Heart left ventricle (tissue), 16 donors: Measurements from ENCODE around the gene VWA5B1. TPM values are rescaled to one million over a fixed set of nuclear protein-coding genes. Genes with fewer than 3 reads are reported as not detected.
A peak's percentile ranks its signal among the peaks of the same experiment; 100 is the strongest.

Experiments used
- ATAC-seq, 4 donors: fragments of 200-7000 bp; cut with Tn5 transposase; one replicate each; pipeline ENCODE4 v1.9.1; 2020 to 2022; ENCODE audit warnings: moderate library complexity in 4 of 4, mild to moderate bottlenecking in 3 of 4, moderate number of reproducible peaks in 1 of 4
- DNase-seq, 5 donors: peaks; one replicate each; pipeline ENCODE4 v3.0.0-alpha.2; 2020
- H3K27ac ChIP-seq, 12 donors: fragments of 200-600 bp; sonication (generic) in 4 of 12; one replicate each; pipeline versions ENCODE4 v1.5.0 to v1.8.0; 2016 to 2022; ENCODE audit warnings: mild to moderate bottlenecking in 2 of 12
- H3K27me3 ChIP-seq, 9 donors: fragments of 200-600 bp; sonication (generic) in 2 of 9; one replicate each; pipeline versions ENCODE4 v1.5.1 to v1.8.0; 2016 to 2022; ENCODE audit warnings: mild to moderate bottlenecking in 3 of 9
- H3K36me3 ChIP-seq, 9 donors: fragments of 200-600 bp; sonication (generic) in 2 of 9; one replicate each; pipeline versions ENCODE4 v1.5.0 to v1.8.0; 2018 to 2022; ENCODE audit warnings: mild to moderate bottlenecking in 2 of 9
- H3K4me1 ChIP-seq, 12 donors: fragments of 200-600 bp; sonication (generic) in 4 of 12; one replicate each; pipeline versions ENCODE4 v1.5.0 to v1.8.0; 2016 to 2022; ENCODE audit warnings: mild to moderate bottlenecking in 3 of 12
- H3K4me3 ChIP-seq, 12 donors: fragments of 200-600 bp; sonication (generic) in 4 of 12; one replicate each; pipeline versions ENCODE4 v1.5.0 to v1.8.0; 2017 to 2022; ENCODE audit warnings: mild to moderate bottlenecking in 9 of 12, moderate library complexity in 4 of 12
- H3K9me3 ChIP-seq, 12 donors: fragments of 200-600 bp; sonication (generic) in 4 of 12; one replicate each; pipeline versions ENCODE4 v1.5.0 to v1.8.0; 2016 to 2022; ENCODE audit warnings: mild to moderate bottlenecking in 1 of 12
- POLR2A ChIP-seq, 2 donors: fragments of 450-650 bp; IDR thresholded peaks; one replicate each; pipeline ENCODE4 v1.6.1; 2017; ENCODE audit warnings: antibody characterized with exemption in 2 of 2, mild to moderate bottlenecking in 2 of 2, moderate library complexity in 2 of 2
- WGBS, 4 donors: extraction: QIAGEN DNeasy Blood & Tissue Kit in 2 of 4; methylation state at CpG; one replicate each; pipeline versions ENCODE4 v1.1.5 to v1.1.7; 2013 to 2018; 5-methylcytosine and 5-hydroxymethylcytosine counted together
- intact Hi-C, 10 donors: fragments of 100-400 bp; cut with DNase I; formaldehyde crosslinking; loops; one replicate each; pipeline versions ENCODE4 v1.11.1 to v1.14.2; 2022
- polyA plus RNA-seq, 2 donors: library from polyadenylated mRNA; stranded (reverse); fragments of 200-250 nt; gene quantifications; one replicate each; pipeline ENCODE4 v1.2.3, GENCODE V29; 2013
- total RNA-seq, 9 donors: library from RNA; depleted of rRNA in 2 of 9; stranded (reverse); fragments of >200 nt in 2 of 9; fragmentation: NEBNext Ultra II Directional in 3 of 9; extraction: Animal tissue kit (Norgen Biotek cat#: 25700) in 3 of 9; gene quantifications; one replicate each; pipeline versions ENCODE4 v1.1.0 to v1.2.4, GENCODE V29; 2016 to 2023
- TF ChIP-seq, protein P1 (sequence below), 12 donors: fragments of 200-600 bp; sonication (generic) in 4 of 12; IDR thresholded peaks; one replicate each; pipeline versions ENCODE4 v1.5.0 to v1.8.0; 2018 to 2022; ENCODE audit warnings: antibody characterized with exemption in 12 of 12, mild to moderate bottlenecking in 5 of 12
- donor health status: ischemic (EF 13 %, LVEDD 7.1; RV severe dilation, severe dysfunction).
- donor health status: healthy with polysubstance abuse.
- donor health status: DM: no; HTN: yes; CAD: no.
- donor health status: DM: no; HTN: no; CAD: no.
- donor health status: ischemic (EF 25% LVEDD 6.9; RV normal size, moderate dysfunction).
- donor health status: ischemic (EF 25% LVEDD 5.7; RV mildly dilated, moderate dysfunction).
- donor health status: healthy.
- donor health status: DM: yes; HTN: yes; CAD: no.
- donor health status: ischemic (EF 35%, LVEDD 5.7; RV mildly dilated, moderate dysfunction).
- donor health status: nonischemic (EF 11% LVEDD 7.7; RV severe dilation, severe dysfunction).
- donor health status: DM: yes; HTN: yes; CAD: no.
- donor health status: PGD.
- donor health status: ischemic (EF 29% LVEDD 5.4; RV normal size, mild dysfunction).
- donor health status: nonischemic (EF 23%, LVEDD 6.1; RV moderate dilation, normal function).

Gene VWA5B1
- total and polyA plus RNA-seq, 11 donors, result 0.04 to 0.88 (median 0.12) TPM; not detected in 4

DNA sequence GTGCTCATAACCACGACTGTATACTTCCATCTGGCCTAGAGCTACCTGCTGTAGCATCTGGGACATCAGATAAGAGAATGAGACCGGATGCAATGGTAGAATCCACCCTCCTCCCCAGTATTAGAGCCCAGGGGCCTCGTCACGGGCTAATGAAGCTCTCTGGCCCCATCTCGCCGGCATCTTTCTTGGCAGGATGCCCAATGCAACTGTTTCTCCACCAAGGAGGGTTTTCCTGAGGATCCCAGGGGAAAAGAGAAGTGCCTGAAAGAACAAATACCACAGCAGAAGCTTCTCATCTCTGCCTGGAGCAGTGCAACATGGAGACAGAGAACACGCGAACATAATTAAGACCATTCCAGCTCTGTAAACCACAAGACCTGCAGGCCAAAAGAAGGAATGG is 80.0 kb downstream of the VWA5B1 start:
- Histone ChIP-seq H3K36me3 (no peaks in the 10 kb centered on the region), H3K27me3 (peaks cover 8 to 73% (median 26%) of the 10 kb centered on the region in 9 donors), H3K9me3 (no peaks in the 10 kb centered on the region), H3K4me3 (no peak overlapping the region), H3K27ac (no peak overlapping the region), H3K4me1 (peaks cover 0 to 18% (median 5%) of the 10 kb centered on the region in 12 donors)
- ATAC-seq (no peak), DNase-seq (peak in 1 of 5 donors; percentile 18)
- TF ChIP-seq, protein P1, sequence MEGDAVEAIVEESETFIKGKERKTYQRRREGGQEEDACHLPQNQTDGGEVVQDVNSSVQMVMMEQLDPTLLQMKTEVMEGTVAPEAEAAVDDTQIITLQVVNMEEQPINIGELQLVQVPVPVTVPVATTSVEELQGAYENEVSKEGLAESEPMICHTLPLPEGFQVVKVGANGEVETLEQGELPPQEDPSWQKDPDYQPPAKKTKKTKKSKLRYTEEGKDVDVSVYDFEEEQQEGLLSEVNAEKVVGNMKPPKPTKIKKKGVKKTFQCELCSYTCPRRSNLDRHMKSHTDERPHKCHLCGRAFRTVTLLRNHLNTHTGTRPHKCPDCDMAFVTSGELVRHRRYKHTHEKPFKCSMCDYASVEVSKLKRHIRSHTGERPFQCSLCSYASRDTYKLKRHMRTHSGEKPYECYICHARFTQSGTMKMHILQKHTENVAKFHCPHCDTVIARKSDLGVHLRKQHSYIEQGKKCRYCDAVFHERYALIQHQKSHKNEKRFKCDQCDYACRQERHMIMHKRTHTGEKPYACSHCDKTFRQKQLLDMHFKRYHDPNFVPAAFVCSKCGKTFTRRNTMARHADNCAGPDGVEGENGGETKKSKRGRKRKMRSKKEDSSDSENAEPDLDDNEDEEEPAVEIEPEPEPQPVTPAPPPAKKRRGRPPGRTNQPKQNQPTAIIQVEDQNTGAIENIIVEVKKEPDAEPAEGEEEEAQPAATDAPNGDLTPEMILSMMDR (IDR thresholded peaks at IDR 0.05), result no peak
- TF ChIP-seq POLR2A (IDR thresholded peaks at IDR 0.05), result no peak
- 48 to 53% (median 50%) methylated on average over 8 of the region's 8 CpGs for WGBS, 4 donors
- intact Hi-C loops, result loop anchor here in 1 of 10 donors (5.0 kb wide), 1 partner anchor 143 kb away; no protein-coding TSS in a partner anchor

DNA sequence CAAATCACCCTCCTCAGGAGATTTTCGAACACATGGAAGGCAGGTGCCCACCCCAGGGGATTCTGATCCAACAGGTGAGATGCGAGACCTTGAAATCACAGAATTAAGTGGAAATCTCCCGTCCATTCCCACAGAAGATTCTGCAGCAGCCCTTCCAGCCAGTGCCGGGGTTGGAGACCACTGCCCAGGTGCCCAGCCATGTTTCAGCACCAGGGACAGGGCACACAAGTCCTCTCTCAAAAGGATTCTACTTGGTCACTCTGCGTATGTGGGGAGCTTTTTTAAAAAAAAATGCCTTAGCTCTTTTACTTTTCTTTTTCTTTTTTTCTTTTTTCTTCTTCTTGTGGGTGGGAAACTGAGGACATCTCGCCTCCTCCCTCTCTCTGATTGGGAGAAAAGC is 80.7 kb downstream of the VWA5B1 start:
- intact Hi-C loops, result loop anchor here in 1 of 10 donors (5.0 kb wide), 1 partner anchor 144 kb away; no protein-coding TSS in a partner anchor
- peak in 1 of 5 donors; percentile 17 for DNase-seq
- H3K27me3 ChIP-seq, result peaks cover 6 to 73% (median 23%) of the 10 kb centered on the region in 9 donors
- H3K4me1 ChIP-seq, result peaks cover 0 to 13% (median 4%) of the 10 kb centered on the region in 12 donors
- H3K27ac ChIP-seq, result no peak overlapping the region
- WGBS, 4 donors, result 22 to 39% (median 32%) methylated on average over 6 of the region's 6 CpGs
- H3K4me3 ChIP-seq, result no peak overlapping the region
- H3K36me3 ChIP-seq, result no peaks in the 10 kb centered on the region
- no peaks in the 10 kb centered on the region for H3K9me3 ChIP-seq
- ATAC-seq, result no peak
- no peak for TF ChIP-seq POLR2A (IDR thresholded peaks at IDR 0.05)
- TF ChIP-seq, protein P1 (IDR thresholded peaks at IDR 0.05), result no peak

DNA sequence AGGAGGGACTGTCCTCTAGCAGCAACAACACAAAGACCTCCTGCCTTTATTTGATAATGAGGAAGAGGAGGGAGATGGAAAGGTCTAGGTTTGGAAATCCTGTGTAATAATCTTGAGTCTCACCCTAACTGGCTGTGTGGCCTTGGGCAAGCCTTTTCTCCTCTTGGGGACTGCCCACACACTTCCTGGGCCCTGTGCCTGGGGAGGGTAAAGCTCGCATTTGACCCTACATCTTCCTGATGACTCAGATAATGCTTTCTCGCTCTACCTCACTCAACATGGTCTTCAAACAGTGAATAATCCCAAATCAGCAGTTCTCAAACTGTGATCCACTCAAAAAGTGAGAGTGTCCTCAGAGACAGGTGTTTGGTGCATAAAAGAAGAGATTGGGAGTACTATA is 81.2 kb downstream of the VWA5B1 start:
- Histone ChIP-seq H3K27ac (no peak overlapping the region), H3K4me3 (no peak overlapping the region), H3K27me3 (peaks cover 2 to 73% (median 18%) of the 10 kb centered on the region in 9 donors), H3K4me1 (peaks cover 0 to 8% (median under 1%) of the 10 kb centered on the region in 12 donors), H3K9me3 (no peaks in the 10 kb centered on the region), H3K36me3 (no peaks in the 10 kb centered on the region)
- TF ChIP-seq POLR2A (IDR thresholded peaks at IDR 0.05), result no peak
- TF ChIP-seq, protein P1 (IDR thresholded peaks at IDR 0.05), result no peak
- intact Hi-C loops, result loop anchor here in 1 of 10 donors (5.0 kb wide), 1 partner anchor 145 kb away; no protein-coding TSS in a partner anchor
- ATAC-seq (no peak), DNase-seq (no peak)
- 25 to 68% (median 42%) methylated on average over 2 of the region's 2 CpGs for WGBS, 4 donors

DNA sequence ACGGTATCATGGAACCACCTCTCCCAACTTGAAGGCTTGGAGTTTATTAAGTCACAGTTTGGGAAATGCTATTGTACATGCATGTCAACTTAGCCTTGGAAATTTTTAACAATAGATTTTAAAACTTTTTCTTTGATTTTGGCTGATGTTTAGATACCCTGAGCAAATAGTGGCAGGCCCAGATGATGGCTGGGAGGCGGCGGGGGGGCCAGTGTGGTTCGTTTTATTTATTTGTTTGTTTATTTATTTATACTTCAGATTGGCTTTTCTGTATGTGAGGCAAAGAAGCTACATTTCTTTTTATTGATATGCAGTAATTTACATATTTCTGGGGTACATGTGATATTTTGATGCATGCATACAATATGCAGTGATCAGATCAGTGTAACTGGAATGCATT is 82.0 kb downstream of the VWA5B1 start:
- TF ChIP-seq POLR2A (IDR thresholded peaks at IDR 0.05), result no peak
- TF ChIP-seq, protein P1 (IDR thresholded peaks at IDR 0.05), result no peak
- DNase-seq (no peak), ATAC-seq (no peak)
- intact Hi-C loops, result loop anchor here in 1 of 10 donors (5.0 kb wide), 1 partner anchor 145 kb away; no protein-coding TSS in a partner anchor
- H3K36me3 ChIP-seq, result no peaks in the 10 kb centered on the region
- 43 to 73% (median 71%) methylated on average over 4 of the region's 4 CpGs for WGBS, 4 donors
- H3K4me1 ChIP-seq, result peaks cover 0 to under 1% (median 0%) of the 10 kb centered on the region in 12 donors
- H3K27ac ChIP-seq, result no peak overlapping the region
- H3K4me3 ChIP-seq, result no peak overlapping the region
- no peaks in the 10 kb centered on the region for H3K9me3 ChIP-seq
- H3K27me3 ChIP-seq, result peaks cover 2 to 73% (median 10%) of the 10 kb centered on the region in 9 donors
